C4-2B (cell line): Measurements from ENCODE around the gene MAP1A.

Experiments used
- ZFX ChIP-seq: fragments of 450-650 bp; IDR thresholded peaks from 2 replicates; pipeline ENCODE4 v1.6.1; 2017
- TF ChIP-seq, protein P1 (sequence below): fragments of 450-650 bp; conservative IDR thresholded peaks from 2 replicates; pipeline ENCODE4 v1.5.1; 2017; ENCODE audit warnings: mild to moderate bottlenecking

DNA sequence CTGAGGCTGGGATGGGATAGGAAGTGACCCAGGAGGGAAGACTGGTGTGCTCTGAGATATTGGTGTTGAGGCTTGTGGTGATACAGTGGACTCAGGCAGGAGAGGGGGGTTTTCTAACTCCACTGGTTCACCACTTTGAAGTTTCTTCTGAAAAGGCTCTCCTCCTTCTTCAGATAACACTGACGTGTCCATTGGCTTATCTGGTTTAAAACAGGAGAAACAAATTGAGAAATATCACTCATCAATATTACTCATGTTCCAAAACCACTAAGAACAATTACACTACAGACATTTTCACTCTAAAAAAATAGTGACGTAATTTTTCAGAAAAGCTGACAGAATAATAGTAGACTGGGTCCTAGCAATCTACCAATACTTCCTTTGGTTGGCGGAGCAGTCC is 47.5 kb upstream of the MAP1A start:
- TF ChIP-seq, protein P1, sequence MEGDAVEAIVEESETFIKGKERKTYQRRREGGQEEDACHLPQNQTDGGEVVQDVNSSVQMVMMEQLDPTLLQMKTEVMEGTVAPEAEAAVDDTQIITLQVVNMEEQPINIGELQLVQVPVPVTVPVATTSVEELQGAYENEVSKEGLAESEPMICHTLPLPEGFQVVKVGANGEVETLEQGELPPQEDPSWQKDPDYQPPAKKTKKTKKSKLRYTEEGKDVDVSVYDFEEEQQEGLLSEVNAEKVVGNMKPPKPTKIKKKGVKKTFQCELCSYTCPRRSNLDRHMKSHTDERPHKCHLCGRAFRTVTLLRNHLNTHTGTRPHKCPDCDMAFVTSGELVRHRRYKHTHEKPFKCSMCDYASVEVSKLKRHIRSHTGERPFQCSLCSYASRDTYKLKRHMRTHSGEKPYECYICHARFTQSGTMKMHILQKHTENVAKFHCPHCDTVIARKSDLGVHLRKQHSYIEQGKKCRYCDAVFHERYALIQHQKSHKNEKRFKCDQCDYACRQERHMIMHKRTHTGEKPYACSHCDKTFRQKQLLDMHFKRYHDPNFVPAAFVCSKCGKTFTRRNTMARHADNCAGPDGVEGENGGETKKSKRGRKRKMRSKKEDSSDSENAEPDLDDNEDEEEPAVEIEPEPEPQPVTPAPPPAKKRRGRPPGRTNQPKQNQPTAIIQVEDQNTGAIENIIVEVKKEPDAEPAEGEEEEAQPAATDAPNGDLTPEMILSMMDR = no peak
- no peak for TF ChIP-seq ZFX
